ENCODE data around the gene EPS8L1.
"Not testable (repeated sequence)": the region's sequence is repeated elsewhere in the genome, so short reads cannot be mapped to it uniquely, and the experiment has no call there.

EPS8L1 gene

GRCh38 chr19:55097864-55098715 is 22.4 kb downstream of the EPS8L1 start:
- DNase-seq: no peak

- DNase-seq: no peak
Observed at GRCh38 chr19:55098716-55099556, 23.3 kb downstream of the EPS8L1 start.

DNA sequence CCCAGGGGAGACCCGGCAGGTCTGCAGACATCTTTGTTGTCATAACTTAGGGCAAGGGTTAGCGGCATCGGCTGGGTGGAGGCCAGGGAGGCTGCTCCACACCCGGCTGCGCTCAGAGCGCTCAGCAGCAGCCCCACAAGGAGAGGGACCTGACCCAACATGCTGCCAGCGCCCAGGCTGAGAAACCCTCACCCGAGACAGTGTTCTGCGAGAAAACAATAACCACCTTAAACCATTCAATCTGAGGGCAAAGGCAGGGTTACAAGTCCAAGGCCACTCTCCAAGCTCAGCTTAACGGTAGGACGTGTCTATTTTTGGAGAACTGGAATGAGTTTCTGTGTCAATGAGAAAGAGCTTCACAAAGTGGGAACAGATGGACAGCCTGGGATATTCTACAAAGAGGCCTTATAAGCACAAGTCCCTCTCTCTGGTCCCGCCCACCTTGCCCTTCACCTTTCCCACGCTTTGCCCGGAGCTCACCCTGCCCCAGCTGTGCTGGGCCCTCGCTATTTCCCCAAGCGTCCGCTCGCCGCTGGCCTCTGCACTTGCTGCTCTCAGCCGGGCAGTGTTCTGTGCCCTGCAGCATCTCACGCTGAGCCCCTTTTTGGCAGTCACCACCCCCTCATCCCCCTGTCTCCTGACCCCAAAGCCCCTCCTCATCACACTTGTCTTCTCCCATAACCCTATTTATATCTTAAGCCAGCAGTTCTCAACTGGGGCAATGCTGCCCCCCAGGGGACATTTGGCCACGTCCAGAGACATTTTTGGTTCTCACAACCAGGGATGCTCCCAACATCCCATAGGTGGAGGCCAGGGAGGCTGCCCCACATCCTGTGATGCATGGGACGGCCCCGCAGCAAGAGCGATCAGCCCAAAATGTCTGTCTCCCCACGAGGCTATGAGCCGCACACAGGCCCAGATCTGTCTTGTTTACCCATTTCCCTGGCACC is 24.2 kb downstream of the EPS8L1 start:
- no peak for DNase-seq

DNA sequence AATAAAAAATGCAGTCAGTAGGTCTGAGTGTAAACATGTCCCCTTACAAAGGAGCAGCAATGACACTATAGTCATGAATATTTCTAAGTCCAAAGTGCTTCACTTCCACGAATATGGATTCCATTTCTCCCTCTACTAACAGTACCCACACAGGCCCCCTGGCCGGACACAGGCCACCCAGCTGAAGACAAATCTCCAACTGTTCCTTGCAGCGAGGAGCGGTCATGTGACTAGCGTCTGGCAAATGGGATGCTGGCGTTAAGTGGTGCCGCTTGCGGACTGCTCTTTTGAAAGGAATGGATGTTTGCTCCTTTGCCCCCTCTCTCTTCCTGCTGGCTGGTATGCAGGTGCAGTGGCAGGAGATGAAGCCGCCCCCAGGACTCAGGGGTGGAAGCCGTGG is 25.6 kb downstream of the EPS8L1 start:
- DNase-seq: no peak

DNA sequence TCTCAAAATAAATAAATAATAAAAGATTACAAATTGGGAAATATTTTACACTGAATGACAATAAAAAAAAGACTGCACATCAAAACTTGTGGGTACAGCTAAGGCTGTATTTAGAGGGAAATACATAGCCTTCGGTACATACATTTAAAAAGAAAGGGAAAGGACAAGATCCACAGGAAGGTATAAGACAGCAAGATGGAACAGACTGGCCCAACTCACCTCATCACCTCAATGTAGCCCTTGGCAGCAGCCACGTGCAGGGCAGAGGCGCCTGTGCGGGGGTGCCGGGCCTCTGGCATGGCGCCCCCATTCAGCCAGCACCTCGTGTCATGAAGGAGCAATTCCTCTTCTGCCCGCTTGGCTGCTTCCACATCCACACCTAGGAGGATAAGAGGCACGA is 27.5 kb downstream of the EPS8L1 start:
- DNase-seq: no peak

GRCh38 chr19:55105237-55105636 is 29.6 kb downstream of the EPS8L1 start:
- no peak for DNase-seq

- no peak for DNase-seq
Observed at GRCh38 chr19:55106591-55106990, 30.9 kb downstream of the EPS8L1 start.

GRCh38 chr19:55107252-55107651 is 31.6 kb downstream of the EPS8L1 start:
- DNase-seq: not testable (repeated sequence)

DNA sequence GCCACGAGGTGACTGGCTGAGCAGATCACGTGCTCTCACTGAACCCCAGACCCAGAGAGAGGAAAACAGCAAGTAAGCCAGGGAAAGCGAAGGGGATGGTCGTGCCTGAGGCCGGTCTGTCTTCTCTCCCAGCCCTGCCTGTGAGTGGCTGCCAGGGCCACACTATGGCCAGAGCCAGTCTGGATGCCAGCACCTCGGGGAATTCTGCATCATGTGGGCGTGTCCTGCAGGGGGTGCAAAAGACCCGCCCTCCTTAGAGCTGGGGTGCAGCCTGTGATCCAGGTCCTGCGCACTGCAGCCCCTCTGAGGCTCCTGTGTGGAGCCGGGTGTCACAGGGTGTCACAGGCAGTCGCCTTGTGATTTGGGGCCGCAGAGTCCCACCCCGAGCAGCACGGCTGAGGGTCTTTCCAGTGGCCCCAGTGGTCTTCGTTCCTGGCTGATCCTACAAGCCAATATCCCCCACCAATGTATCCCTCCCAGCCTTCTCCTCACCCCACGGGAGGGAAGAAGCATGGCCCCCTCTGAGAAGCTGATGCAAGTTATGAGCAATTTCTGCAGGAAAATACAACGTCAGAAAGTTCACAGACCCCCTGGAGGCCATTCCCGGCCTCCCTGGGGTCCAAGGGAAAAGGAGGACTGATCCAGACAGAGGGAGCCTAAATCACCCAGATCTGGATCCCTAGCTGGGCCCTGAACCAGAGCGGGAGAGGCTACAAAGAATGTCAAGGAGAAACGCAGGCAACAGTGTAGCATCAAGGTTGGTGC is 34.0 kb downstream of the EPS8L1 start:
- DNase-seq: no peak

DNA sequence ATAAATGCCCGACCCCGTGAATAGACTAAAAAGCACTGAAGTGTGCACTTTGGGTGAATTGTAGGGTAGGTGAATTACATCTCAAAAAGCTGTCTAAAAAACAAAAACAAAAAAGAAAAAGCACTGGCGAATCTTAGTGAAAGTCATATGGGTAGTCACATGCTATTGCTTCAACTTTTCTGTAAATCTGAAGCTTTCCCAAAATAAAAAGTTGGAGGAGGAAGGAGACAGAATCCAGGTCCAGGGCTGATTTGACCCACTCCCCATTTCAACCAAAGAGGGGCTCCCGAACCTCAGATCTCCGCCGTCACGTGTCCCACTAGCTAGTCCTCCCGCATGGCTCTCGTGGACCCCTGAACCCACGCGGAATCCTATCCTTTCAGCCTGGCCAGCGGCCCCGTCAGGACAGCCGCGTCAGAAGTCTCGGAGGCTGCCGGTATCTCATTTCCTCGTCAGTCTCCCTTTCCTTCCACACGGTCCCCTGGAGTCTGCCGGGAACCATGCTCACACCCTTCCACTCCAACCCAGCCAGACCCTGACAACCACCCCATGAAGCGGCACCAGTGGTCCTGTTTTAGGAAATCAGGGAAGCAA is 35.7 kb downstream of the EPS8L1 start:
- DNase-seq: no peak

- no peak for DNase-seq
Observed at GRCh38 chr19:55112246-55112776, 36.6 kb downstream of the EPS8L1 start.

GRCh38 chr19:55112777-55113569 is 37.3 kb downstream of the EPS8L1 start:
- no peak for DNase-seq

DNA sequence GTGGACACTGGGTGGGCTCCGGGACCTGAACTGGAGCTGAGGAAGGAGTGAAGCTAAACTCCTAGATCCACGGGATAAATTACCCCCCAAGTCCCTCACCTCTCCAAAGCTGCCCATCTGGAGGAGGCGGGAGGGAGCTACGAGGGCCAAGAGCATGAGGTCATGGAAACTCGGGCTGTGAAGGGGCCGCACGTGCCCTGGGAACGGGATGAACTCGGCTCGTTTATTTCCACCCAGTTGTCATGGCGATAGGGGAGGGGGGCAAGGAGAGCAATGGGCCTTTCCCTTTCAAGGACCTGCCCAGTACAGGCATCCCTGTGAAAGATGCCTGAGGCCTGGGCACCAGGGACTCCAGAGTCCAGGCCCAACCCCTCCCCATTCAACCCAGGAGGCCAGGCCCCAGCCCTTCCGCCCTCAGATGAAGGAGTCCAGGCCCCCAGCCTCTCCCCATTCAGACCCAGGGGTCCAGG is 37.9 kb downstream of the EPS8L1 start:
- DNase-seq: no peak

DNA sequence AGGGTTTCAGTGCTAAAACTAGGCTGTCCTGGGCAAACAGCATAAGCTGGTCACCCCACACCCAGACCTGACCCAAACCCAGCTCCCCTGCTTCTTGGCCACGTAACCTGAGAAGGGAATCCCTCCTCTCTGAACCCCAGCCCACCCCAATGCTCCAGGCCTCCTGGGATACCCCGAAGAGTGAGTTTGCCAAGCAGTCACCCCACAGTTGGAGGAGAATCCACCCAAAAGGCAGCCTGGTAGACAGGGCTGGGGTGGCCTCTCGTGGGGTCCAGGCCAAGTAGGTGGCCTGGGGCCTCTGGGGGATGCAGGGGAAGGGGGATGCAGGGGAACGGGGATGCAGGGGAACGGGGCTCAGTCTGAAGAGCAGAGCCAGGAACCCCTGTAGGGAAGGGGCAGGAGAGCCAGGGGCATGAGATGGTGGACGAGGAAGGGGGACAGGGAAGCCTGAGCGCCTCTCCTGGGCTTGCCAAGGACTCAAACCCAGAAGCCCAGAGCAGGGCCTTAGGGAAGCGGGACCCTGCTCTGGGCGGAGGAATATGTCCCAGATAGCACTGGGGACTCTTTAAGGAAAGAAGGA is 39.0 kb downstream of the EPS8L1 start:
- no peak for DNase-seq

DNA sequence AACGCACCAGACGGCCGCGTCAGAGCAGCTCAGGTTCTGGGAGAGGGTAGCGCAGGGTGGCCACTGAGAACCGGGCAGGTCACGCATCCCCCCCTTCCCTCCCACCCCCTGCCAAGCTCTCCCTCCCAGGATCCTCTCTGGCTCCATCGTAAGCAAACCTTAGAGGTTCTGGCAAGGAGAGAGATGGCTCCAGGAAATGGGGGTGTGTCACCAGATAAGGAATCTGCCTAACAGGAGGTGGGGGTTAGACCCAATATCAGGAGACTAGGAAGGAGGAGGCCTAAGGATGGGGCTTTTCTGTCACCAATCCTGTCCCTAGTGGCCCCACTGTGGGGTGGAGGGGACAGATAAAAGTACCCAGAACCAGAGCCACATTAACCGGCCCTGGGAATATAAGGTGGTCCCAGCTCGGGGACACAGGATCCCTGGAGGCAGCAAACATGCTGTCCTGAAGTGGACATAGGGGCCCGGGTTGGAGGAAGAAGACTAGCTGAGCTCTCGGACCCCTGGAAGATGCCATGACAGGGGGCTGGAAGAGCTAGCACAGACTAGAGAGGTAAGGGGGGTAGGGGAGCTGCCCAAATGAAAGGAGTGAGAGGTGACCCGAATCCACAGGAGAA is 39.9 kb downstream of the EPS8L1 start:
- no peak for DNase-seq

- DNase-seq: peak; percentile 66 to 72
Observed at GRCh38 chr19:55116232-55116858, 40.7 kb downstream of the EPS8L1 start.

DNA sequence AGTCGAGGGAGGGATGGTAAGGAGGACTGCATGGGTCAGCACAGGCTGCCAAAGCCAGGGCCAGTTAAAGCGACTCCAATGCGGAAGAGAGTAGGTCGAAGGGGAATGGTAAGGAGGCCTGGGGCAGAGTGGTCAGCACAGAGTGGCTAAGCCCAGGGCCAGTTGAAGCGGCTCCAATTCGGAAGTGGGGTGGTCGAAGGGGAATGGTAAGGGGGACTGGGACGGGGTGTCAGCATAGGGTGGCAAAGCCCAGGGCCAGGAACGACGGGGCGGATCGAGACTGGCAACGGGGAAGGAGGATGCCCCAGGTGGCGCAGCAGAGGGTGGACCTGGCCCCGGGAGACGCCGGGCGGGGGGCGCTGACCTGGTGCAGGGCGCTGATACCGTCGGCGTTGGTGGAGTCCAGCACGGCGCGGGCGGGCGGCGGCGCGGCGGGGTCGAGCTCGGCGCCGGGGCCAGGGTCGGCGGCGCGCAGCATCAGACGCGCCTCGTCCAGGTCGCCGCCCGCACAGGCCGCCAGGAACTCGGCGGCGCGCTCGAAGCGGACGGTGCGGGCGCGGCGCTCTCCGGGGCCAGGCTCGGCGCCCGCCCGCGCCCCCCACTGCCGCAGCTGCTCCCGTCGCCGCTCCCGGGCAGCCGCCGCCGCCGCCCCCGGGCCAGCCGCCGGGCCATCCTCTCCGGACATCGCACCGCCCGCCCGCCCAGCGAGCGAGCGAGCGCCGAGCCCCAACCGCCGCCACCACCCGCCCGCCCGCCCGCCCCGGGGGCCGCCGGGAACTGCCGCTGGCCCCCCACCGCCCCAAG is 41.4 kb downstream of the EPS8L1 start, which contains the start of gene PPP1R12C:
Gene PPP1R12C (minus strand): TSS at position 779 of the 804 bp plus-strand sequence. CDS start 94 bp downstream, at position 685.
- peak; percentile 31 to 42 for DNase-seq
